ENCODE results near the gene ZC3HAV1.

DNA sequence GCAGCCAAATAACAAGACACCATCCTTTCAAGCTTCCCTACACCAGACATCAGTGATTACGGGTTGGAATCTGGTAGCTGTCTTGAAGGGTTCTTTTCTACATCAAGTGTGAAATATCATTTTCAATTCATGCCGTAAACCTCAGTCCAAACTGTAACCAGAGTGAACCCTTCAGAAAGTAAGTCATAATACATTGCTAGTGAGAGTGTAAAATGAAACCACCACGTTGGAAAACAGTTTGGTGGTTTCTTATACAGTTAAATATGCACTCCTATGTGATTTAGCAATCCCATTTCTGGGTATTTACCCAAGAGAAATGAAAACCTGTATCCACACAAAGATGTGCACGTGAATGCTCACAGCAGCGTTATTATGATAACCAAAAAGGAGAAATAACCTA, 48.1 kb downstream of the ZC3HAV1 start:
- TF ChIP-seq CTCF (IDR thresholded peaks at IDR 0.05; ENCODE audit: borderline replicate concordance, extremely low read depth, low read length, poor library complexity, severe bottlenecking) (no peak), EZH2 (IDR thresholded peaks at IDR 0.05; ENCODE audit: borderline replicate concordance, low read depth, low read length, severe bottlenecking) (no peak)
